HG03280 (cell line): ENCODE measurements around the gene TAAR2.
A peak's percentile ranks its signal among the peaks of the same experiment; 100 is the strongest.
"Not testable (repeated sequence)": the region's sequence is repeated elsewhere in the genome, so short reads cannot be mapped to it uniquely, and the experiment has no call there.

Experiments used
- ATAC-seq: cut with Tn5 transposase; IDR thresholded peaks from one replicate; pipeline ENCODE4 v1.9.1; 2021; ENCODE audit warnings: mild to moderate bottlenecking, moderate library complexity; ENCODE audit not compliant: unreplicated experiment

Gene TAAR2

GRCh38 chr6:132614554-132614953 is 9.5 kb downstream of the TAAR2 start:
- ATAC-seq = no peak

GRCh38 chr6:132612449-132613108 is 11.5 kb downstream of the TAAR2 start:
- ATAC-seq = no peak

GRCh38 chr6:132611616-132612015 is 12.5 kb downstream of the TAAR2 start:
- no peak for ATAC-seq

- no peak for ATAC-seq
Observed at GRCh38 chr6:132607544-132608233, 16.4 kb downstream of the TAAR2 start.

GRCh38 chr6:132604635-132605152 is 19.4 kb downstream of the TAAR2 start:
- no peak for ATAC-seq

GRCh38 chr6:132600900-132601299 is 23.2 kb downstream of the TAAR2 start:
- not testable (repeated sequence) for ATAC-seq

GRCh38 chr6:132598473-132598872 is 25.6 kb downstream of the TAAR2 start:
- ATAC-seq = peak; percentile 78

GRCh38 chr6:132596201-132596600 is 27.9 kb downstream of the TAAR2 start:
- ATAC-seq = no peak

- ATAC-seq = no peak
Observed at GRCh38 chr6:132592855-132593254, 31.2 kb downstream of the TAAR2 start.

GRCh38 chr6:132590362-132590761 is 33.7 kb downstream of the TAAR2 start:
- ATAC-seq = no peak

- no peak for ATAC-seq
Observed at GRCh38 chr6:132589454-132589853, 34.6 kb downstream of the TAAR2 start, which contains the start of gene TAAR5. Gene TAAR5, minus strand, starts transcription at chr6:132589741. Its CDS starts 55 bp downstream, at chr6:132589686.

GRCh38 chr6:132587424-132587823 is 36.7 kb downstream of the TAAR2 start:
- no peak for ATAC-seq

- no peak for ATAC-seq
Observed at GRCh38 chr6:132584698-132585097, 39.4 kb downstream of the TAAR2 start.

GRCh38 chr6:132571774-132572173 is 52.3 kb downstream of the TAAR2 start:
- ATAC-seq = no peak

GRCh38 chr6:132570221-132570777 is 53.8 kb downstream of the TAAR2 start, which contains the start of gene TAAR6:
Gene TAAR6, plus strand, starts transcription at chr6:132570322. Its CDS starts 0 bp downstream, at chr6:132570322.
- ATAC-seq = no peak

GRCh38 chr6:132569170-132569569 is 54.9 kb downstream of the TAAR2 start:
- no peak for ATAC-seq

GRCh38 chr6:132568611-132569010 is 55.5 kb downstream of the TAAR2 start:
- ATAC-seq = no peak

GRCh38 chr6:132567566-132567965 is 56.5 kb downstream of the TAAR2 start:
- ATAC-seq = no peak
